Ecto neural progenitor cell (in vitro differentiated cells): ENCODE data around the gene HELLS.
A peak's percentile ranks its signal among the peaks of the same experiment; 100 is the strongest.
"Not testable (repeated sequence)": the region's sequence is repeated elsewhere in the genome, so short reads cannot be mapped to it uniquely, and the experiment has no call there.

Experiments used
- DNase-seq: peaks from one replicate; pipeline ENCODE4 v3.0.0-alpha.2; 2018; ENCODE audit warnings: low spot score

The HELLS gene

DNA sequence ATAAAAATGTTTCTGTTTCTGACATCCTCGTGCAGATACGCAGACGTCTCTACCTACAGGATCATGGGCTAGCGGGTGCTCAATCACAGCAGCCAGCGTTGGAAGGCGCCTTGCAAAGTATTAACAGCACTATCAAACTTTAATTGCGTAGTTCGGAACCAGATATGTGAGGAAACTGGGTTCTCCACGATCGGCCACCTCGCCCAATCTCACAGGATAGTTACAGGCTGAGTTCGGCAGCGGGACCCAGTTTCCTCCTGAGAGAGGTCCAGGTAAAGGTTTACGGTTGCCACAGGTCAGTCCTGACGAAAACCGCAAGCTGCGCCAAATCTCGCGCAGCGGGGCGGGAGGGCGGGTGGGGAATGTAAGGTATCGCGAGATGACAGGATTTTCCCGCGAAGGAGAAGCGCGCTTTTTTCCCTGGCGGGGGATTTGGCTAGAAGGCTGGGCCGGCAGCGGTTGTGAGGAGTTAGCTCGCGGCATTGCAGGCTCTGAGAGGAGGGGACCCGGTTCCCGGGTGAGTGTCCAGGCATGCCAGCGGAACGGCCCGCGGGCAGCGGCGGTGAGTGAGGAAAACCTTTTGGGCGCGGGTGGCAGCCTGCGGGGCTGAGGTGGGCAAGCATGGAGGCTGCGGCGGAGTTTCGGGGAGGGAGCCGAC, at the start of gene HELLS:
TSS of gene HELLS (plus strand) at position 398 of the 658 bp plus-strand sequence. CDS start at position 532, 134 bp downstream.
- peak; percentile 94 for DNase-seq

- DNase-seq, result no peak
These were observed 49.6 kb upstream of the HELLS start for GRCh38 chr10:94496010-94496409.

GRCh38 chr10:94496646-94497045, 48.9 kb upstream of the HELLS start:
- DNase-seq, result no peak

GRCh38 chr10:94500063-94500462, 45.5 kb upstream of the HELLS start:
- no peak for DNase-seq

- no peak for DNase-seq
These were observed 24.0 kb upstream of the HELLS start for GRCh38 chr10:94521276-94522250.

- no peak for DNase-seq
These were observed 21.4 kb upstream of the HELLS start for GRCh38 chr10:94524146-94524545.

DNA sequence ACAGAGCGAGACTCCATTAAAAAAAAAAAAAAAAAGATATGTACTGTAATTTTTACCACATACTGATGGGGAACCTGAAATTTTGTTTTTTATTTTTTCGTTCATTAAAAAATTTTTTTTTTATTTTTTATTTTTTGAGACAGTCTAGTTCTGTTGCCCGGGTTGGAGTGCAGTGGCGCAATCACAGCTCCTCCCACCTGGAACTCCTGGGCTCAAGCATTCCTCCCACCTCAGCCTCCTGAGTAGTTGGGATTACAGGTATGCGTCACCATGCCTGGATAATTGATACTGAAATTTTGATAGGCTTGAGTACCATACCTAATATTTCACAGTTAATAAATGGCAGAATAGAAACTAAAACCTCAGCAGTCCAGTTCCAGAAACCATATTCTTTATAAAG, 20.9 kb upstream of the HELLS start:
- DNase-seq, result no peak

DNA sequence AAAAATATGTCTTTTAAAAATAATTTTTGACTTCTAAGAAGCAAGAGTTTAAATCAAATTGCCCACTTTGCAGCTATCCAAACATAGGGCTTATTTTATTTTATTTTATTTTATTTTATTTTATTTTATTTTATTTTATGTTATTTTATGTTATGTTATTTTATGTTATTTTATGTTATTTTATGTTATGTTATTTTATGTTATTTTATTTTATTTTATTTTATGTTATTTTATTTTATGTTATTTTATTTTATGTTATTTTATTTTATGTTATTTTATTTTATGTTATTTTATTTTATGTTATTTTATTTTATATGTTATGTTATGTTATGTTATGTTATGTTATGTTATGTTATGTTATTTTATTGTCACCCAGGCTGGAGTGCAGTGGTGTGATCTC, 14.0 kb upstream of the HELLS start:
- not testable (repeated sequence) for DNase-seq

- DNase-seq, result no peak
These were observed 12.6 kb upstream of the HELLS start for GRCh38 chr10:94533027-94533426.

DNA sequence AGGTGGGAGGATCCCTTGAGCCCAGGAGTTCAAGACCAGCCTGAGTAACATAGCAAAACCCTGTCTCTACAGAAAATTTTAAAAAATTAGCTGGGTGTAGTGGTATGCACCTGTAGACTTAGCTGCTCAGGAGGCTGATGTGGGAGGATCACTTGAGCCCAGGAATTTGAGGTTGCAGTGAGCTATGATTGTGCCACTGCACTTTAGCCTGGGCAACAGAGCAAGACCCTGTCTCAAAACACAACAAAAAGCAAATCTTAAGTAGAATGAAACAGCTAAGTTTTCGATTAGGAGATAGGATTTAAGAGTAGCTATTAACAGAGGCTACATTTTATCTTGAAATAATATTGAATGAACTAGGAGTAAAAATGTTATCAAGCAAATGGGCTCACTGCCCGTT, 3.3 kb upstream of the HELLS start:
- DNase-seq, result not testable (repeated sequence)

DNA sequence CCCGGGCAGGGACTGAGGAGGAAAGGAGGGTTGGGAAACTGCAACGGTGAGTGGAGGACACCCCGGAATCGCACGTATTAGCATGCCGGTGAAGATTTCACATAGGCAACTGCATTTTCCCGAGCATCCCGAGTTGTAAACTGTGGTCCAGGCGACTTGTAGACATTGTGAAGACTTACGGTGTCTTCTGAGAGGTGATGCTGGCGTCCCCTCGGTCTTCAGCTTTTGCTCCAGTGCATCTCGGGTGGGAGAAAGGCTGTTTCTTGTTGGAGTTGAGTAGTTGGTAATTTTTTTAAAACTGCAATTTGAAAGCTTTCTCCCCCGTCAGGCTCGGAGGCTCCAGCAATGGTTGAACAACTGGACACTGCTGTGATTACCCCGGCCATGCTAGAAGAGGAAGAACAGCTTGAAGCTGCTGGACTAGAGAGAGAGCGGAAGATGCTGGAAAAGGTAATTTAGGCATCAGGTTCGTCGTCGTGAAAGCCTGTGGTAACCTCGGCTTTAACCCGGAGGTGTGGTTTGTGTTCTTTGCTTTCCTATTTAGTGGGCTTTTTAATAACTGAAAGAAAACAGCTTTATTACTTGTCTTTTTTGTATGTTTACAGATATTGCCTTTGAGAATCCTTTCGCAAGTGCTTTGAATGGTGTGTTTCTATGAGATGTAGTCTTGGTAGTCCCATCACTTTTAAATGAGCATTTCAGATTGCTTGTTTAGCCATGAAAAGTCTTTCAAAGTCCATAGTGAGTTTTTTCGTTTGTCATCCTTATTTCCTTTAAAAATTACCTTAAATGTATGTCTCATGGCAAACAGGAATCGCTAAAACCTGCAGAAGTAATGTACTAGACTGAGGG, 687 bp downstream of the HELLS start:
- no peak for DNase-seq

DNA sequence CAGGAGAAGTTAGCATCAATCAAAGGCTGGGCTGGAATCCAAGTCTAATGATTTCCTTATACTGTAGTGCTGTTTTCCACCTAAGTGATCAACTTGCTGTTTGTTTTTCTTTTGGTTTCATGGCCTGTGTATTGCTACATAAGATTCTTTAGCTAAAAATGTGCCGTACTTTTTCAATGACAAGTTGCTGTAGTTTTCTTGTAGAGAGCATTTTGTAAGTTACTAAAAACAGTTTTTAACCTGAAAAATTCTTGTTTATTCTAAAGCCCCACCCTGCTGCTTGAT, 1.3 kb downstream of the HELLS start:
- DNase-seq, result no peak

DNA sequence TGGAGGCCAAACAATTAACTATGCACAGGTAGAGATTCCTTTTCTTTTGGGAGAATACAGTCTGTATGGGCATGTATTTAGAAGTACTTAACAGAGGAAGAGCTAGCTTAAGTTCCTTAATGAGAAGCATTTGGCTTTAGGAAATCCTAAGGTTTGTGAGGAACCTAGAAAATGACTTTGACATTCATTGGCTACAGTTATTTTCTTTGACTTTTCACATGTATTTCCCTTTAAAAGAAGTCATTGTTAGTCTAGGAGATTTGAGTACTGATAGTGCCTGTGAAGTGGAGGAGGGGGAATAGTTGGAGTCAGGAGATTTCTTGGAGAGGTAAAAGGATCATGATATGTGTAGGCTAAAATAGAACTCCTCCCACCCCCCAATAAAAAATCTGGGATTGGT, 3.6 kb downstream of the HELLS start:
- no peak for DNase-seq

GRCh38 chr10:94567714-94568307, 22.2 kb downstream of the HELLS start:
- DNase-seq, result not testable (repeated sequence)

DNA sequence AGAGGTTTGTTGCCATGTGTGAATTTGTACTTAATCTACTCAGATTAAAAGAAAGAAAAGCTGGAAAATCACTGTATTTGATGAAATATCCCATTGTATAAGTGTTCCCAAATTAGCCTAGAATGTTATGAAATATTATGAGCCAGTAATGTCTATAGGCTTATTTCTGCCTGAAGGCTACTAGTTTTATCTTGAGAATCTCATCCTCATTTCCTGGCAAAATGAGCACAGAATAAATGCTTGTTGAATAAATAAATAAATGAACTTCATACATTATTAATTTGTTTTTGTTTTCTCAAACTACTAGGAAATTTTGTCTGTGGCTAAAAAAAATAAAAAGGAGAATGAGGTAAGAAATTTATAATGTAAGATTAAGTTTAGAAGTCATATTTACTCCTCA, 25.5 kb downstream of the HELLS start:
- no peak for DNase-seq

DNA sequence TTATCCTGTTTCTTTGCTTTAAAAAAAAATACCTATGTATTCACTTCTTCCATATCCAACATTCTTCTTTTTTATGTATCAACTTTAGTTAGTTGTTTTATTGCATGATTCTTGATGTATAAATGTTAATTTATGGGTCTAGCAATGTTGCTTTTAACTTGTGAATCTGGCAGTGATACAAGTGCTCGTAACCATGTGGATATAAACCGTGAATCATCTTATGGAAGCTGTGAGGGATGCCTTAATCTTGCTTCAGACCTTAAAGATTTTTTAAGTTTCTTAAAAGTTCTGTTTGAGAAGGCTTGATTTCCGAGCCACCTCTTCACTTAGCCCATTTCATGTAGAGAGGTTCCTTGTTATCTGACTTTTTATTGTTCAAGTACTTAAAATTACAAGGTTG, 25.9 kb downstream of the HELLS start:
- no peak for DNase-seq

DNA sequence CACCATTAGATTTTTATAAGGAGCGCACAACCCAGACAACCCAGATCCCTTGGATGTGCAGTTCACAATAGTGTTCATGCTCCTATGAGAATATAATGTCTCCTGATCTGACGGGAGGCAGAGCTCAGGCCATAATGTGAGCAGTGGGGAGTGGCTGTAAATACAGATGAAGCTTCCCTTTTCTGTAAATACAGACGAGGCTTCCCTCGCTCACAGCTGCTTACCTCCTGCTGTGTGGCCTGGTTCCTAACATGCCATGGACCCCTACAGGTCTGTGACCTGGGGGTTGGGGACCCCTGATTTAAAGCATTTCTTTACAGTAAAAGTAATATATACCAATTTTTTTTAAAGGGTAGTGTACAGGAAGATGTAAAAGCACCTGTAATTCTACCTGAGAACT, 33.2 kb downstream of the HELLS start:
- no peak for DNase-seq

GRCh38 chr10:94583124-94583523, 37.5 kb downstream of the HELLS start:
- no peak for DNase-seq

DNA sequence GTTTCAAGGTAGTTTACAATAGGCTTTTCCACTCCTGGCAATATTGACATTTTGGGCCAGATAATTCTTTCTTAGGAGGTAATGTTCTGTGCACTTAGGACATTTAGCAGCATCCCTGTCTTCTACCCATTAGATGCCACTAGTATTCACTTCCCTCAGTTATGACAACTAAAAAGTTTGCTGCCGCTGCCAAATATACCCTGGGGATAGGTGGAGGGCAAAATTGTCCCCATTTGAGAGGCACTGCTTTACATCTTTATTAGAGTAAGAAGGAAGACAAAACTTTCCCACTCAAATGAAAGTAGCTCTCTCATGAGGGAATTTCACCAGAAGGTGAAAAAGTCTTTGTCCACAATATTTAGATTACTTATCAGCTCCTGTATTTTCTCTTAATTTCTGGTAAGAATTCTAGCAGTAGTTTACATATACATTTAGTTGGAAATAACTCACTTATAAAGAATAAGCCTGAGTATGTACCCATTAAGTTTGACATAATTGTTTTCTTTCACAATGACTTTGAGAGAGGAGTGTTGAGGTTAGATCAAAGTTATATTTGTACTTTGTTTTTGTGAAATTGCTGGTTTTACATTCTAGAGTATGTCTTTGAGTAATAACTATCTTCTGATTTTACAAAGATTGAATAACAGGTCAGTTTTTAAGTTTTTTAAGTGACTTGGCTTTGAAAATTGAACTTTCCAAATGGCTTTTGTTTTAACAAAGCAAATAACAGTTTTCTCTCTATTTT, 46.0 kb downstream of the HELLS start:
- no peak for DNase-seq

DNA sequence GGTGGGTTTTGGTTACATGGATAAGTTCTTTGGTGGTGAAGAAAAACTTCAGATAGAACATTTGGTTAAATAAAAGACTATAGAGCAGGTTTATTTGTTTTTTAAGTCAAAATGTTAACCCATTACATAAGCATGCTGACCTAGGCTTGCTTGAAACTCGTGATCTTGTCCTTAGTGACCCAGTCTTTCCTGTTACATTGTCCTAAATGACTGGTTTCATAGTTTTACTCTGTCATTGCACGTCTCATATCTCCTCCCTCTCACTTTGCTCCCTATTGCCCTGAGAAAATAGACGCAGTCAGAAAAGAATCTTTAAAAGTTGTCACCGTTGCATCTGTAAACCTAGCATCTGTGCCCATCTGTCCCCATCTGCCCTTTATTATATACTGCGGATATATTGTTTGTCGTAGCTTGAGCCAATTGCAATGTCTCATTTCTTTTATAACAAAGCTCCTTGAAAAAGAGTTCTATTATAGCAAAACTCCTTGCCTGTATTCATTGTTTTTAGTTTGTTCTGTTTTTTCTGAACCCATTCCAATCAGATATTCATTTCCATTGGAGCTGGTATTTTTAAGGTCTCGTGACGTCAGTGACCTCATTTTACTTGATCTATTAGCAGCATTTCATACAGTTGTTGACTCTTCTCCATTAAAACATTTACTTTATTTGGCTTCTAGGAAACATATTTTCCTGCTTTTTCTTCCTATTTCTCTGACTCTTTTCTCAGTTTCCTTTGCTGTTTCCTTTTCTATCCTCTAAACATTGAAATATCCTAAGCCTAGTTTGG, 57.3 kb downstream of the HELLS start:
- no peak for DNase-seq

- DNase-seq, result no peak
These were observed 61.5 kb downstream of the HELLS start for GRCh38 chr10:94607111-94607510.
